22Rv1 (cell line): Measurements from ENCODE around the gene TADA2A.

Source experiments
- CTCF ChIP-seq: fragments of 450-650 bp; IDR thresholded peaks from 2 replicates; pipeline ENCODE4 v1.5.1; 2017; ENCODE audit warnings: mild to moderate bottlenecking
- ZFX ChIP-seq: fragments of 450-650 bp; IDR thresholded peaks from 2 replicates; pipeline ENCODE4 v1.6.1; 2017; ENCODE audit warnings: antibody characterized with exemption, borderline replicate concordance

GRCh38 chr17:37405955-37406634, 591 bp upstream of the TADA2A start:
- no peak for TF ChIP-seq CTCF
- TF ChIP-seq ZFX, result no peak
